ENCODE data around the gene ERN1. TPM values are rescaled to one million over a fixed set of nuclear protein-coding genes. Genes with fewer than 3 reads are reported as not detected.
A peak's percentile ranks its signal among the peaks of the same experiment; 100 is the strongest.
"Not testable (repeated sequence)": the region's sequence is repeated elsewhere in the genome, so short reads cannot be mapped to it uniquely, and the experiment has no call there.

The ERN1 gene
- total RNA-seq, 2 experiments from 2014 or later = 21.9 to 22.0 TPM

GRCh38 chr17:64008830-64009229 lies 121.1 kb downstream of the ERN1 start:
- H3K9me3 Mint-ChIP-seq = no peaks in the 10 kb centered on the region
- H3K4me3 Mint-ChIP-seq = no peak overlapping the region
- peaks cover 60% of the 10 kb centered on the region for H3K4me1 Mint-ChIP-seq (ENCODE audit: low read depth)
- peaks cover 18% of the 10 kb centered on the region for H3K36me3 Mint-ChIP-seq (ENCODE audit: low read depth)
- CTCF ChIA-PET = interaction anchor here (1.5 kb wide), 1 partner anchor 17 kb away, joined by 7 read pairs; no protein-coding TSS in a partner anchor
- H3K27ac Mint-ChIP-seq = peak overlapping the region; percentile 77
- DNase-seq = no peak
- H3K27me3 Mint-ChIP-seq (ENCODE audit: low read depth) = no peaks in the 10 kb centered on the region
- intact Hi-C loops (cut with micrococcal nuclease) = no loop called here

DNA sequence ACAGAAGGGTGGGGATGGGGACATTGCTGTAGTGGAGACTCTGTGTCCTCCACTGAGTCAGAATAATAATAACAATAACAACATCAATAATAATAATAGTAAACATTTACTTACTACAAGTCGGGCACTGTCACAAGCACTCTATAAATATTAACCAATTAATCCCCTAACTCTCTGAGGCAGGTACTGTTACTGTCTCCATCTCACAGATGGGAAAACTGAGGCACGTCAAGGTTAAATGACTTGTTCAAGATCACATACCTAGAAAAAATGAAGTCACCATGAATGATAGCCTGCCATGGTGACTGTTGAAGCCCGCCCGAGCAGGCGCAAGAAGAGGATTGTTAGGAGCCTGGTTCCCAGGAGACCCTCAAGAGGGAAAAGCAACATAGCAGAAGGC lies 121.6 kb downstream of the ERN1 start:
- intact Hi-C loops (cut with micrococcal nuclease) = no loop called here
- no peak for DNase-seq
- peaks cover 57% of the 10 kb centered on the region for H3K4me1 Mint-ChIP-seq (ENCODE audit: low read depth)
- H3K36me3 Mint-ChIP-seq (ENCODE audit: low read depth) = peaks cover 18% of the 10 kb centered on the region
- H3K27ac Mint-ChIP-seq = peak overlapping the region; percentile 77
- CTCF ChIA-PET = interaction anchor here (1.5 kb wide), 1 partner anchor 17 kb away, joined by 7 read pairs; no protein-coding TSS in a partner anchor
- no peaks in the 10 kb centered on the region for H3K27me3 Mint-ChIP-seq (ENCODE audit: low read depth)
- H3K4me3 Mint-ChIP-seq = no peak overlapping the region
- H3K9me3 Mint-ChIP-seq = no peaks in the 10 kb centered on the region

GRCh38 chr17:64007838-64008282 lies 122.1 kb downstream of the ERN1 start:
- DNase-seq = no peak
- intact Hi-C loops (cut with micrococcal nuclease) = no loop called here
- Mint-ChIP-seq H3K27ac (peak overlapping the region; percentile 50), H3K4me3 (no peak overlapping the region), H3K4me1 (ENCODE audit: low read depth) (peaks cover 52% of the 10 kb centered on the region), H3K36me3 (ENCODE audit: low read depth) (peaks cover 18% of the 10 kb centered on the region), H3K9me3 (no peaks in the 10 kb centered on the region), H3K27me3 (ENCODE audit: low read depth) (no peaks in the 10 kb centered on the region)
- CTCF ChIA-PET = no interaction called here

GRCh38 chr17:64007089-64007837 lies 122.7 kb downstream of the ERN1 start:
- Mint-ChIP-seq H3K27ac (peak overlapping the region; percentile 66), H3K36me3 (ENCODE audit: low read depth) (peaks cover 18% of the 10 kb centered on the region), H3K4me1 (ENCODE audit: low read depth) (peaks cover 51% of the 10 kb centered on the region)
- DNase-seq; intact Hi-C loops (cut with micrococcal nuclease); H3K27me3 Mint-ChIP-seq (ENCODE audit: low read depth); H3K9me3 Mint-ChIP-seq; H3K4me3 Mint-ChIP-seq: not testable (repeated sequence)
- CTCF ChIA-PET = interaction anchor here (1.4 to 2.2 kb wide), 3 partner anchors 11 to 61 kb away, joined by 3 to 6 read pairs (median 5); no protein-coding TSS in a partner anchor

DNA sequence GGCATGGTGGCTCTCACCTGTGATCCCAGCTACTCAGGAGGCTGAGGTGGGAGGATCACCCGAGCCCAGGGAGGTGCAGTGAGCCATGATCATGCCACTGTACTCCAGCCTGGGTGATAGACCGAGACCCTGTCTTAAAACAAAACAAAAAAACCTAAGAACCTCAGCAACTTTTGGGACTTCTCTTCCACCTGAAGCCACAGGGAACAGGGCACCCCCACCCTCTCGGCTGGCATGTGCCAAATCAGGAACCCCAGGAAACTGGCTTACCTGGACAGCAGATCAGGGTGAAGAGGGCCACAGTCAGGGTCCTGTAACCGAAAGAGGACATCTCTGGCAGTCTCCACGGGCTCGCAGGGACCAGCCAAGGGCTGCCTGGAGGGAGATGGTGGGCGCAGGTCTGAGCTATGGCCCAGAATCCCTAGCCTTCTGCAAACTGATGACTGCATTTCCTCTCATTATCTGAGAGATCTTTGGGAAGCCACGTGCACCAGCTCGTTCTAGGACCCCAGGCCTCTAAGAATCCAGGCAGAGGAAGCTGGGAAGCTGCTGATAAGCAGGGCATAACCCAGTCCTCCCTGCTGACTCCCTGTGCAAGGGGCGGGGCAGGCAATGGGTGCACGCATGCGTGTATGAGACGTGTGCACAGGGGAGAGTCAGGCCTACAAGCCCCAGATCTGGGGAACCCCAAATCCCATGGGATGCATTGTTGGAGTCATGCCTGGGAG lies 123.4 kb downstream of the ERN1 start:
- no peak for DNase-seq
- Mint-ChIP-seq H3K27me3 (ENCODE audit: low read depth) (no peaks in the 10 kb centered on the region), H3K4me3 (no peak overlapping the region), H3K9me3 (no peaks in the 10 kb centered on the region), H3K27ac (peak overlapping the region; percentile 66), H3K36me3 (ENCODE audit: low read depth) (peaks cover 14% of the 10 kb centered on the region), H3K4me1 (ENCODE audit: low read depth) (peaks cover 45% of the 10 kb centered on the region)
- CTCF ChIA-PET = interaction anchor here (1.2 to 2.2 kb wide), 5 partner anchors 11 to 100 kb away, joined by 3 to 6 read pairs (median 4); no protein-coding TSS in a partner anchor
- intact Hi-C loops (cut with micrococcal nuclease) = no loop called here

- CTCF ChIA-PET = interaction anchor here (1.2 to 2.2 kb wide), 4 partner anchors 15 to 128 kb away, joined by 4 to 7 read pairs (median 4); no protein-coding TSS in a partner anchor
- no peaks in the 10 kb centered on the region for H3K27me3 Mint-ChIP-seq (ENCODE audit: low read depth)
- peaks cover 39% of the 10 kb centered on the region for H3K4me1 Mint-ChIP-seq (ENCODE audit: low read depth)
- H3K27ac Mint-ChIP-seq = peak overlapping the region; percentile 34
- H3K36me3 Mint-ChIP-seq (ENCODE audit: low read depth) = peaks cover 10% of the 10 kb centered on the region
- no peak overlapping the region for H3K4me3 Mint-ChIP-seq
- H3K9me3 Mint-ChIP-seq = no peaks in the 10 kb centered on the region
- no peak for DNase-seq
- intact Hi-C loops (cut with micrococcal nuclease) = no loop called here
These were observed 124.2 kb downstream of the ERN1 start for GRCh38 chr17:64005734-64006167.

GRCh38 chr17:64004903-64005733 lies 124.8 kb downstream of the ERN1 start:
- CTCF ChIA-PET = interaction anchor here (1.1 to 2.2 kb wide), 4 partner anchors 14 to 128 kb away, joined by 4 to 7 read pairs (median 5); no protein-coding TSS in a partner anchor
- Mint-ChIP-seq H3K27ac (peak overlapping the region; percentile 26), H3K9me3 (no peaks in the 10 kb centered on the region), H3K36me3 (ENCODE audit: low read depth) (peaks cover 7% of the 10 kb centered on the region), H3K4me3 (no peak overlapping the region), H3K4me1 (ENCODE audit: low read depth) (peaks cover 34% of the 10 kb centered on the region), H3K27me3 (ENCODE audit: low read depth) (no peaks in the 10 kb centered on the region)
- DNase-seq = no peak
- intact Hi-C loops (cut with micrococcal nuclease) = no loop called here

GRCh38 chr17:64004218-64004770 lies 125.7 kb downstream of the ERN1 start:
- Mint-ChIP-seq H3K4me1 (ENCODE audit: low read depth) (peaks cover 31% of the 10 kb centered on the region), H3K27ac (no peak overlapping the region), H3K27me3 (ENCODE audit: low read depth) (no peaks in the 10 kb centered on the region), H3K9me3 (no peaks in the 10 kb centered on the region), H3K36me3 (ENCODE audit: low read depth) (peaks cover 2% of the 10 kb centered on the region), H3K4me3 (no peak overlapping the region)
- DNase-seq = no peak
- intact Hi-C loops (cut with micrococcal nuclease) = no loop called here
- CTCF ChIA-PET = interaction anchor here (1.1 to 1.5 kb wide), 2 partner anchors 22 to 129 kb away, joined by 5 to 7 read pairs; no protein-coding TSS in a partner anchor

GRCh38 chr17:64003526-64004121 lies 126.3 kb downstream of the ERN1 start:
- no peak for DNase-seq
- no peaks in the 10 kb centered on the region for H3K27me3 Mint-ChIP-seq (ENCODE audit: low read depth)
- CTCF ChIA-PET = no interaction called here
- H3K9me3 Mint-ChIP-seq = no peaks in the 10 kb centered on the region
- H3K27ac Mint-ChIP-seq = no peak overlapping the region
- intact Hi-C loops (cut with micrococcal nuclease) = no loop called here
- peaks cover 2% of the 10 kb centered on the region for H3K36me3 Mint-ChIP-seq (ENCODE audit: low read depth)
- H3K4me1 Mint-ChIP-seq (ENCODE audit: low read depth) = peaks cover 31% of the 10 kb centered on the region
- no peak overlapping the region for H3K4me3 Mint-ChIP-seq

DNA sequence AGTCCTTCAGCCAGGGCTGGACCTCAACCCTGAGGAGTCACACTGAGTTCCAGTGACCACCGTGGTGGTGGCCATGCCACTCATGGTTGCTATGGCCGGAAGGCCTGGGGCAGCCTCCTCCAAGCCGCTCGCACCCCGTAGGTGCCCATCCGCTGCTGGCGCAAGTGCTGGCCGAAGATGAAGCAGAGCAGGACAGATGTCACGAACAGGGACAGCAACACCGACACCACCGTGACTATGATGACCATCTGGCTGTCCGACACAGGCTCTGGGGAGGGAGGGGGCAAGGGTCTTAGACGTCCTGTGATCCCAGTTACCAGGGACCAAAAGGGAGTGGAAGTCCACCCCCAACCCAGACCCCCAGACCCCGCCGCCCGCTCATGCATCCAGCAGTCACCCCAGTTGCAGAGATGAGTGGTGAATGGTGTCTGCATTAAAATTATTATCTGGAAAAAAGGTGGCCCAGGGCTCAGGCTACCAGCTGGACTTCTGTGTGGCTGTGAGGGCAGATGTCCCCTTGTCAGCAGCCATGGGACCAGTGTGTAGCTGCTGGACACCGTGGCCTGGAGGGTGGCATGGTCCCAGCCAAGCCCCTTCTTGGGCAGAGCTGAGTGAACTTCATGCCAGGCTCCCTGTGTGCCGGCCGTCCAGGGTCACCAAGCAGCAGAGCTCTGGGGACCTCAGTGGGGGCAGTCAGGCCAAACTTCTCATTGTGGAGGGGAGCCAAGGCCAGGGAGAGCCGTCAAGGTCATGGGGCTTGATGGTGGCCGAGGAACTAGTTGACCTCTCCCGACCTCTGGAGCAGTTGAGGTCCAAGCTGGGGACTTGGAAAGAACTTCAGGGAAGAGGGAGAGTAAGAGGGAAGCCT lies 127.1 kb downstream of the ERN1 start:
- intact Hi-C loops (cut with micrococcal nuclease) = no loop called here
- Mint-ChIP-seq H3K4me3 (no peak overlapping the region), H3K9me3 (no peaks in the 10 kb centered on the region), H3K36me3 (ENCODE audit: low read depth) (peaks cover 2% of the 10 kb centered on the region), H3K4me1 (ENCODE audit: low read depth) (peaks cover 30% of the 10 kb centered on the region), H3K27ac (no peak overlapping the region), H3K27me3 (ENCODE audit: low read depth) (no peaks in the 10 kb centered on the region)
- DNase-seq = no peak
- CTCF ChIA-PET = interaction anchor here (1.1 kb wide), 1 partner anchor 14 kb away, joined by 3 read pairs; no protein-coding TSS in a partner anchor
